ENCODE measurements around the gene PREP. TPM values are rescaled to one million over a fixed set of nuclear protein-coding genes. Genes with fewer than 3 reads are reported as not detected.

PREP gene
- total RNA-seq, 1 donor: 17.7 TPM

GRCh38 chr6:105372142-105372848 lies 30.6 kb downstream of the PREP start:
- DNase-seq (ENCODE audit: insufficient read length, low spot score, missing footprints): no peak
- Histone ChIP-seq H3K79me2 (ENCODE audit: insufficient read depth, low read length) (peaks cover 2% of the 10 kb centered on the region), H2AFZ (ENCODE audit: low read length) (no peak overlapping the region), H3K27ac (ENCODE audit: low read depth, low read length) (no peak overlapping the region), H3K9me3 (ENCODE audit: low read depth, low read length) (no peaks in the 10 kb centered on the region), H3K36me3 (ENCODE audit: insufficient read depth, low read length) (peaks cover 11% of the 10 kb centered on the region), H3K4me2 (ENCODE audit: insufficient read depth, low read length) (no peak overlapping the region), H3K27me3 (ENCODE audit: insufficient read depth, low read length) (no peaks in the 10 kb centered on the region), H3K4me1 (ENCODE audit: insufficient read depth, low read length) (peaks cover 12% of the 10 kb centered on the region), H3K4me3 (ENCODE audit: insufficient read depth, low read length) (no peak overlapping the region), H4K20me1 (ENCODE audit: insufficient read depth, low read length) (no peaks in the 10 kb centered on the region)
- no peak for TF ChIP-seq CTCF (IDR thresholded peaks at IDR 0.05; ENCODE audit: extremely low read depth, low read depth, low read length)

- H3K79me2 ChIP-seq (ENCODE audit: insufficient read depth, low read length): peaks cover 2% of the 10 kb centered on the region
- H4K20me1 ChIP-seq (ENCODE audit: insufficient read depth, low read length): no peaks in the 10 kb centered on the region
- peaks cover 12% of the 10 kb centered on the region for H3K4me1 ChIP-seq (ENCODE audit: insufficient read depth, low read length)
- H3K27ac ChIP-seq (ENCODE audit: low read depth, low read length): no peak overlapping the region
- no peak for TF ChIP-seq CTCF (IDR thresholded peaks at IDR 0.05; ENCODE audit: extremely low read depth, low read depth, low read length)
- no peaks in the 10 kb centered on the region for H3K9me3 ChIP-seq (ENCODE audit: low read depth, low read length)
- H3K27me3 ChIP-seq (ENCODE audit: insufficient read depth, low read length): no peaks in the 10 kb centered on the region
- H2AFZ ChIP-seq (ENCODE audit: low read length): no peak overlapping the region
- H3K4me2 ChIP-seq (ENCODE audit: insufficient read depth, low read length): no peak overlapping the region
- H3K4me3 ChIP-seq (ENCODE audit: insufficient read depth, low read length): no peak overlapping the region
- no peak for DNase-seq (ENCODE audit: insufficient read length, low spot score, missing footprints)
- peaks cover 19% of the 10 kb centered on the region for H3K36me3 ChIP-seq (ENCODE audit: insufficient read depth, low read length)
Observed at GRCh38 chr6:105370351-105370750, 32.5 kb downstream of the PREP start.

GRCh38 chr6:105369145-105369544 lies 33.7 kb downstream of the PREP start:
- H3K79me2 ChIP-seq (ENCODE audit: insufficient read depth, low read length): peaks cover 2% of the 10 kb centered on the region
- H3K4me3 ChIP-seq (ENCODE audit: insufficient read depth, low read length): no peak overlapping the region
- H3K36me3 ChIP-seq (ENCODE audit: insufficient read depth, low read length): peaks cover 23% of the 10 kb centered on the region
- TF ChIP-seq CTCF (IDR thresholded peaks at IDR 0.05; ENCODE audit: extremely low read depth, low read depth, low read length): no peak
- H4K20me1 ChIP-seq (ENCODE audit: insufficient read depth, low read length): no peaks in the 10 kb centered on the region
- no peak overlapping the region for H3K27ac ChIP-seq (ENCODE audit: low read depth, low read length)
- no peak overlapping the region for H2AFZ ChIP-seq (ENCODE audit: low read length)
- no peak overlapping the region for H3K4me2 ChIP-seq (ENCODE audit: insufficient read depth, low read length)
- peaks cover 10% of the 10 kb centered on the region for H3K4me1 ChIP-seq (ENCODE audit: insufficient read depth, low read length)
- H3K9me3 ChIP-seq (ENCODE audit: low read depth, low read length): no peaks in the 10 kb centered on the region
- no peaks in the 10 kb centered on the region for H3K27me3 ChIP-seq (ENCODE audit: insufficient read depth, low read length)
- no peak for DNase-seq (ENCODE audit: insufficient read length, low spot score, missing footprints)

- no peaks in the 10 kb centered on the region for H4K20me1 ChIP-seq (ENCODE audit: insufficient read depth, low read length)
- no peak overlapping the region for H3K27ac ChIP-seq (ENCODE audit: low read depth, low read length)
- peaks cover 17% of the 10 kb centered on the region for H3K4me1 ChIP-seq (ENCODE audit: insufficient read depth, low read length)
- H3K4me3 ChIP-seq (ENCODE audit: insufficient read depth, low read length): no peak overlapping the region
- TF ChIP-seq CTCF (IDR thresholded peaks at IDR 0.05; ENCODE audit: extremely low read depth, low read depth, low read length): no peak
- no peaks in the 10 kb centered on the region for H3K9me3 ChIP-seq (ENCODE audit: low read depth, low read length)
- no peak overlapping the region for H2AFZ ChIP-seq (ENCODE audit: low read length)
- H3K36me3 ChIP-seq (ENCODE audit: insufficient read depth, low read length): peaks cover 12% of the 10 kb centered on the region
- H3K4me2 ChIP-seq (ENCODE audit: insufficient read depth, low read length): no peak overlapping the region
- H3K79me2 ChIP-seq (ENCODE audit: insufficient read depth, low read length): peaks cover 1% of the 10 kb centered on the region
- H3K27me3 ChIP-seq (ENCODE audit: insufficient read depth, low read length): no peaks in the 10 kb centered on the region
- DNase-seq (ENCODE audit: insufficient read length, low spot score, missing footprints): no peak
Observed at GRCh38 chr6:105364243-105364642, 38.6 kb downstream of the PREP start.
